ENCODE data around the gene ZCCHC2.
A peak's percentile ranks its signal among the peaks of the same experiment; 100 is the strongest.

Gene ZCCHC2

GRCh38 chr18:62584241-62585120 is 61.7 kb downstream of the ZCCHC2 start:
- H3K4me3 ChIP-seq: no peak overlapping the region
- DNase-seq: peak; percentile 84 to 91
- no peaks in the 10 kb centered on the region for H3K27me3 ChIP-seq
- peaks cover 0 to 19% (median 7%) of the 10 kb centered on the region in 4 donors for H3K4me1 ChIP-seq
- TF ChIP-seq, protein P1, sequence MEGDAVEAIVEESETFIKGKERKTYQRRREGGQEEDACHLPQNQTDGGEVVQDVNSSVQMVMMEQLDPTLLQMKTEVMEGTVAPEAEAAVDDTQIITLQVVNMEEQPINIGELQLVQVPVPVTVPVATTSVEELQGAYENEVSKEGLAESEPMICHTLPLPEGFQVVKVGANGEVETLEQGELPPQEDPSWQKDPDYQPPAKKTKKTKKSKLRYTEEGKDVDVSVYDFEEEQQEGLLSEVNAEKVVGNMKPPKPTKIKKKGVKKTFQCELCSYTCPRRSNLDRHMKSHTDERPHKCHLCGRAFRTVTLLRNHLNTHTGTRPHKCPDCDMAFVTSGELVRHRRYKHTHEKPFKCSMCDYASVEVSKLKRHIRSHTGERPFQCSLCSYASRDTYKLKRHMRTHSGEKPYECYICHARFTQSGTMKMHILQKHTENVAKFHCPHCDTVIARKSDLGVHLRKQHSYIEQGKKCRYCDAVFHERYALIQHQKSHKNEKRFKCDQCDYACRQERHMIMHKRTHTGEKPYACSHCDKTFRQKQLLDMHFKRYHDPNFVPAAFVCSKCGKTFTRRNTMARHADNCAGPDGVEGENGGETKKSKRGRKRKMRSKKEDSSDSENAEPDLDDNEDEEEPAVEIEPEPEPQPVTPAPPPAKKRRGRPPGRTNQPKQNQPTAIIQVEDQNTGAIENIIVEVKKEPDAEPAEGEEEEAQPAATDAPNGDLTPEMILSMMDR (IDR thresholded peaks at IDR 0.05): peak; percentile 96 to 99
- peaks cover 0 to 16% (median 12%) of the 10 kb centered on the region in 3 donors for H3K36me3 ChIP-seq
- H3K27ac ChIP-seq: no peak overlapping the region
- no peaks in the 10 kb centered on the region for H3K9me3 ChIP-seq
- intact Hi-C loops (cut with DNase I; ENCODE audit: low total_unique reads): loop anchor here (5.0 to 10.0 kb wide), 4 partner anchors 50 to 400 kb away; partner anchors contain the start of genes PHLPP1, PIGN and RELCH

DNA sequence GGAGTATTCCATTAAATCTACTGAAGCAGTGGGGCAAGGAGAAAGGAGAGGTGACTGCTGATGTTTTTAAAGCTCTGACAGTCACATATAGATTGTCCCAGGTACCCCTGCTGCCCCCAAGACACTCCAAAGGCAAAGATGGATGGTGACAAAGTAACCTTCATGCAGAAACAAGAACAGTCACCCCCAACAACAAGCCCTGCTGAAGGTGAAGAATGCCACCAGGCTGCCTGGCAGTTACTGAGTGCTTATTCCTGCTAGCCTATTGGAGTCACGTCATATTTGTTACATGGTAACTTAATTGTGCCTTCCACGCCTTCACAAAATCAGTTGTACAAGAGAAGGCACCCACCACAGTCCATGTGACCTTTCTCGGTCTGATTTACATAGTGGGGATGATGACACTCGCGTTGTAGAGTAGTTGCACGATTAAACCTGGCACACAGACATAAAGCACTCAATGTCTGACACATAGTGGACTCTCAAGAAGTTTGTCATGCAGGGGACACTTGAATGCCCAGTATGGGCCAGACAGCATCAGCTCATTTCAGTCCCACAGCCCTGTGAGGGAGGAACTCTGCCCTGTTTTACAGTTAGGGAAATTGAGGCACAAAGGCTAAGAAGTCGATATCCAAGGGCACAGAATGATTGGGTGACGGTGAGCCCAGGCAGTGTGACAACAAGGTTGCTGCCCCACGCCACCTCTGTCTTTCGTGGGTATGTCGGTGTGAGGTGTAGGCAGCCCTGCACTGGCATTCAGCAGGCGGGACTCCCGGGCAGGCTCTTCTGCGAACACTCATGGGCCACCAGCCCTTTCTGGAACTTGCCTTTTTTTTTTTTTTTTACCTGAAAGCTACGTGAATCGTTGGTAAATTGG is 62.7 kb downstream of the ZCCHC2 start:
- Histone ChIP-seq H3K27me3 (no peaks in the 10 kb centered on the region), H3K27ac (no peak overlapping the region), H3K9me3 (no peaks in the 10 kb centered on the region), H3K4me3 (no peak overlapping the region), H3K4me1 (peaks cover 0 to 19% (median 7%) of the 10 kb centered on the region in 4 donors), H3K36me3 (peaks cover 0 to 12% (median 11%) of the 10 kb centered on the region in 3 donors)
- intact Hi-C loops (cut with DNase I; ENCODE audit: low total_unique reads): loop anchor here (2.0 to 10.0 kb wide), 4 partner anchors 51 to 401 kb away; partner anchors contain the start of genes PHLPP1, PIGN and RELCH
- DNase-seq: no peak
- TF ChIP-seq, protein P1 (IDR thresholded peaks at IDR 0.05): no peak

DNA sequence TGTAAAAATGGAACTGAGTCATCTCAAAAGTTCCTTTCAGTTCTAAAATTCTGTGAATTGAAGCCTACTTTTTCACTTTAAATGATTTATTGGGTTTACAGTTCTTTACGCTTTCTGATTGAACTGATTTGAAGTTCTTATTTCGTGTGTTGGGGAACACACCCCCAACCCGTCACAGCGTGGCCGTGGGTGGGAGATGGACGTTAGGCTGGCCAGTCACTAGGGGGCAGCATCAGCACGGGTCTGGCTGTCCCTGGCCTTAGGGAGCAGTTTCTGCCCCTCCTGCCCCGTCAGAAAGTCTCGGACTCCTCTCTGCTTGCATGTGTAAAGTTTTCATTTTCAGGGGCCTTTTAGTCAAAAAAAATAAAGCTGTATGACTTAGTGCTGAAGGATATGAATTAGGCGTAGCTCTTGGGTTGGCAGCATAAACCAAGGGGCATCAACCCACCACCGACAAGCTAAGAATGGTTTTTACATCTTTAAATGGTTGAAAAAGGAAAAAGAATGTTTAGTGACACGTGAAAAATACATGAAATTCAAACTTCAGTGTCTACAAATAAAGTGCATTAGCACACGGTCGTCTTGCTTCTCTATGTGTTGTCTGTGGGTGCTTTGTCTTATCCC is 63.4 kb downstream of the ZCCHC2 start:
- H3K9me3 ChIP-seq: no peaks in the 10 kb centered on the region
- H3K36me3 ChIP-seq: peaks cover 0 to 12% (median 11%) of the 10 kb centered on the region in 3 donors
- no peak overlapping the region for H3K27ac ChIP-seq
- TF ChIP-seq, protein P1 (IDR thresholded peaks at IDR 0.05): peak; percentile 62 to 73
- H3K27me3 ChIP-seq: no peaks in the 10 kb centered on the region
- H3K4me3 ChIP-seq: no peak overlapping the region
- intact Hi-C loops (cut with DNase I; ENCODE audit: low total_unique reads): loop anchor here (2.0 to 10.0 kb wide), 4 partner anchors 51 to 401 kb away; partner anchors contain the start of genes PHLPP1, PIGN and RELCH
- peaks cover 0 to 19% (median 7%) of the 10 kb centered on the region in 4 donors for H3K4me1 ChIP-seq
- peak; percentile 52 to 76 for DNase-seq

GRCh38 chr18:62586781-62587487 is 64.1 kb downstream of the ZCCHC2 start:
- intact Hi-C loops (cut with DNase I; ENCODE audit: low total_unique reads): loop anchor here (2.0 to 10.0 kb wide), 4 partner anchors 52 to 402 kb away; partner anchors contain the start of genes PHLPP1, PIGN and RELCH
- TF ChIP-seq, protein P1 (IDR thresholded peaks at IDR 0.05): no peak
- DNase-seq: no peak
- H3K9me3 ChIP-seq: no peaks in the 10 kb centered on the region
- H3K27ac ChIP-seq: no peak overlapping the region
- no peak overlapping the region for H3K4me3 ChIP-seq
- H3K36me3 ChIP-seq: peaks cover 0 to 11% (median 10%) of the 10 kb centered on the region in 3 donors
- peaks cover 0 to 19% (median 7%) of the 10 kb centered on the region in 4 donors for H3K4me1 ChIP-seq
- H3K27me3 ChIP-seq: no peaks in the 10 kb centered on the region

All from tibial artery (tissue), 4 donors.